Ammon's horn (tissue), 1 donor: ENCODE data around the gene CTSG.
"Not testable (repeated sequence)": the region's sequence is repeated elsewhere in the genome, so short reads cannot be mapped to it uniquely, and the experiment has no call there.

Experiments used
- DNase-seq: peaks from one replicate; pipeline ENCODE4 v3.0.0-alpha.2; 2016; ENCODE audit warnings: low spot score

Gene CTSG

GRCh38 chr14:24542346-24542936 is 33.6 kb downstream of the CTSG start:
- no peak for DNase-seq

- no peak for DNase-seq
These were observed 40.3 kb downstream of the CTSG start for GRCh38 chr14:24535737-24536136.

- no peak for DNase-seq
These were observed 41.8 kb downstream of the CTSG start for GRCh38 chr14:24534286-24534685.

- not testable (repeated sequence) for DNase-seq
These were observed 50.0 kb downstream of the CTSG start for GRCh38 chr14:24525877-24526620.
